ENCODE results near the gene MLF2. TPM values are rescaled to one million over a fixed set of nuclear protein-coding genes. Genes with fewer than 3 reads are reported as not detected.

Gene MLF2
- total RNA-seq, 1 experiment from 2014 or later, result 303 TPM

Other genes with a start within 250 kb of the MLF2 start
- gene GAPDH, start 218.6 kb downstream of the MLF2 start, total RNA-seq (2022), result 4,975 and 5,337 TPM in 2 replicates
- gene IFFO1, start 197.1 kb downstream of the MLF2 start, total RNA-seq (2022), result 0.48 and 0.53 TPM in 2 replicates
- 145 and 157 TPM in 2 replicates for gene NOP2, start 184.8 kb downstream of the MLF2 start, total RNA-seq (2022)
- 223 and 229 TPM in 2 replicates for gene CHD4, start 145.8 kb downstream of the MLF2 start, total RNA-seq (2022)
- gene LPAR5, start 117.2 kb downstream of the MLF2 start, total RNA-seq (2022), result 0.19 and 0.20 TPM in 2 replicates
- 0.73 and 1.3 TPM in 2 replicates for gene ACRBP, start 105.7 kb downstream of the MLF2 start, total RNA-seq (2022)
- 31.6 and 32.8 TPM in 2 replicates for gene ING4, start 90.0 kb downstream of the MLF2 start, total RNA-seq (2022)
- 119 and 127 TPM in 2 replicates for gene ZNF384, start 63.8 kb downstream of the MLF2 start, total RNA-seq (2022)
- gene PIANP, start 52.3 kb downstream of the MLF2 start, total RNA-seq (2022), result 0.37 and 0.48 TPM in 2 replicates
- 56.8 and 61.9 TPM in 2 replicates for gene COPS7A, start 29.1 kb downstream of the MLF2 start, total RNA-seq (2022)
- gene PTMS, start 13.2 kb upstream of the MLF2 start, total RNA-seq (2022), result 264 and 285 TPM in 2 replicates
- gene LAG3, start 19.4 kb upstream of the MLF2 start, total RNA-seq (2022), result 1.9 and 3.2 TPM in 2 replicates
- gene CD4, start 36.4 kb upstream of the MLF2 start, total RNA-seq (2022), result not detected in 2 replicates
- gene GPR162, start 68.7 kb upstream of the MLF2 start, total RNA-seq (2022), result 0.81 and 1.2 TPM in 2 replicates
- 25.1 and 25.6 TPM in 2 replicates for gene P3H3, start 75.3 kb upstream of the MLF2 start, total RNA-seq (2022)
- gene GNB3, start 87.8 kb upstream of the MLF2 start, total RNA-seq (2022), result 3.9 and 5.1 TPM in 2 replicates
- 147 and 152 TPM in 2 replicates for gene CDCA3, start 98.1 kb upstream of the MLF2 start, total RNA-seq (2022)
- gene USP5, start 99.0 kb upstream of the MLF2 start, total RNA-seq (2022), result 226 and 230 TPM in 2 replicates
- 1,141 and 1,254 TPM in 2 replicates for gene TPI1, start 114.4 kb upstream of the MLF2 start, total RNA-seq (2022)
- gene SPSB2, start 120.2 kb upstream of the MLF2 start, total RNA-seq (2022), result 23.7 and 24.7 TPM in 2 replicates
- gene LRRC23, start 151.7 kb upstream of the MLF2 start, total RNA-seq (2022), result 7.8 and 8.6 TPM in 2 replicates
- gene ENO2, start 161.4 kb upstream of the MLF2 start, total RNA-seq (2022), result 23.2 and 25.3 TPM in 2 replicates
- gene ATN1, start 174.8 kb upstream of the MLF2 start, total RNA-seq (2022), result 126 TPM in 2 replicates
- not detected in 2 replicates for gene RNU7-1, start 190.7 kb upstream of the MLF2 start, total RNA-seq (2022)
- 111 TPM in 2 replicates for gene C12orf57, start 190.9 kb upstream of the MLF2 start, total RNA-seq (2022)
- gene PTPN6, start 198.2 kb upstream of the MLF2 start, total RNA-seq (2022), result 43.9 and 54.8 TPM in 2 replicates
- gene PHB2, start 217.5 kb upstream of the MLF2 start, total RNA-seq (2022), result 411 and 479 TPM in 2 replicates
- 149 and 161 TPM in 2 replicates for gene EMG1, start 217.8 kb upstream of the MLF2 start, total RNA-seq (2022)